H1 (cell line): ENCODE results near the gene GAS7.

Source experiments
- ZNF274 ChIP-seq: IDR thresholded peaks from 2 replicates; pipeline ENCODE4 v1.7.0; 2012; ENCODE audit warnings: low read length, borderline replicate concordance; ENCODE audit errors: extremely low read depth
- TF ChIP-seq, protein P1 (sequence below), 3 experiments: IDR thresholded peaks; 1 replicate in 2 of 3; 2 replicates in 1 of 3; pipeline versions ENCODE4 v1.5.1 to v1.6.1; 2011; ENCODE audit warnings: low read length in 3 of 3, mild to moderate bottlenecking in 3 of 3, inconsistent platforms in 2 of 3, low read depth in 1 of 3, moderate library complexity in 1 of 3; ENCODE audit not compliant: insufficient read depth in 1 of 3; ENCODE audit errors: control extremely low read depth in 1 of 3

DNA sequence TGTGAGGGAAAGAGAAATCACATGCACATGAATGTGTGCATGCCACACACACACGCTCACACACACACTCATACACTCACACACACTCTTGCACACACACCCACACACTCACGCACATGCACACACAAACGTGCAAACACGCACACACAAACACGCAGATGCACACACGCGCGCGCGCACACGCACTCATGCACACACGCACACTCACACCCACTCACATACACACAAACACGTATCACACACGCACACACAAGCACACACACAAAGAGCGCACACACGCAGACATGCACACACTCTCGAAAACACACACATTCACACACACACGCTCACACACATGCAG, 72.2 kb downstream of the GAS7 start:
- no peak for TF ChIP-seq ZNF274
- TF ChIP-seq, protein P1, sequence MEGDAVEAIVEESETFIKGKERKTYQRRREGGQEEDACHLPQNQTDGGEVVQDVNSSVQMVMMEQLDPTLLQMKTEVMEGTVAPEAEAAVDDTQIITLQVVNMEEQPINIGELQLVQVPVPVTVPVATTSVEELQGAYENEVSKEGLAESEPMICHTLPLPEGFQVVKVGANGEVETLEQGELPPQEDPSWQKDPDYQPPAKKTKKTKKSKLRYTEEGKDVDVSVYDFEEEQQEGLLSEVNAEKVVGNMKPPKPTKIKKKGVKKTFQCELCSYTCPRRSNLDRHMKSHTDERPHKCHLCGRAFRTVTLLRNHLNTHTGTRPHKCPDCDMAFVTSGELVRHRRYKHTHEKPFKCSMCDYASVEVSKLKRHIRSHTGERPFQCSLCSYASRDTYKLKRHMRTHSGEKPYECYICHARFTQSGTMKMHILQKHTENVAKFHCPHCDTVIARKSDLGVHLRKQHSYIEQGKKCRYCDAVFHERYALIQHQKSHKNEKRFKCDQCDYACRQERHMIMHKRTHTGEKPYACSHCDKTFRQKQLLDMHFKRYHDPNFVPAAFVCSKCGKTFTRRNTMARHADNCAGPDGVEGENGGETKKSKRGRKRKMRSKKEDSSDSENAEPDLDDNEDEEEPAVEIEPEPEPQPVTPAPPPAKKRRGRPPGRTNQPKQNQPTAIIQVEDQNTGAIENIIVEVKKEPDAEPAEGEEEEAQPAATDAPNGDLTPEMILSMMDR (IDR thresholded peaks at IDR 0.05; ENCODE audit: control extremely low read depth in 1 of 3, insufficient read depth in 1 of 3, low read depth in 1 of 3, low read length in 3 of 3): no peak
